Skeletal muscle satellite cell (primary cell): ENCODE measurements around the gene HTR2B. TPM values are rescaled to one million over a fixed set of nuclear protein-coding genes. Genes with fewer than 3 reads are reported as not detected.
"Not testable (repeated sequence)": the region's sequence is repeated elsewhere in the genome, so short reads cannot be mapped to it uniquely, and the experiment has no call there.

ENCODE experiments used
- H3K27me3 ChIP-seq: 2 replicates; pipeline ENCODE4 v1.7.0; 2013; ENCODE audit warnings: low read length; ENCODE audit not compliant: control insufficient read depth, insufficient read depth
- H3K36me3 ChIP-seq: 2 replicates; pipeline ENCODE4 v1.7.0; 2013; ENCODE audit warnings: mild to moderate bottlenecking, control low read depth, low read length; ENCODE audit not compliant: insufficient read depth
- H3K4me1 ChIP-seq: 2 replicates; pipeline ENCODE4 v1.7.0; 2013; ENCODE audit warnings: low read length; ENCODE audit not compliant: control insufficient read depth, insufficient read depth
- H3K4me2 ChIP-seq: 2 replicates; pipeline ENCODE4 v1.7.0; 2013; ENCODE audit warnings: mild to moderate bottlenecking, low read length
- H3K4me3 ChIP-seq: 2 replicates; pipeline ENCODE4 v1.7.0; 2013; ENCODE audit warnings: low read length
- H3K9ac ChIP-seq: 2 replicates; pipeline ENCODE4 v1.7.0; 2013; ENCODE audit warnings: mild to moderate bottlenecking, low read depth, low read length, moderate library complexity
- H3K9me3 ChIP-seq: replicated peaks from 2 replicates; pipeline ENCODE4 v1.7.0; 2013; ENCODE audit warnings: mild to moderate bottlenecking, control low read depth, low read length
- small RNA-seq: library from RNA; depleted of rRNA; stranded (forward); fragments of <200 nt; gene quantifications from one replicate; pipeline ENCODE3, GENCODE V24; 2012

Gene HTR2B

DNA sequence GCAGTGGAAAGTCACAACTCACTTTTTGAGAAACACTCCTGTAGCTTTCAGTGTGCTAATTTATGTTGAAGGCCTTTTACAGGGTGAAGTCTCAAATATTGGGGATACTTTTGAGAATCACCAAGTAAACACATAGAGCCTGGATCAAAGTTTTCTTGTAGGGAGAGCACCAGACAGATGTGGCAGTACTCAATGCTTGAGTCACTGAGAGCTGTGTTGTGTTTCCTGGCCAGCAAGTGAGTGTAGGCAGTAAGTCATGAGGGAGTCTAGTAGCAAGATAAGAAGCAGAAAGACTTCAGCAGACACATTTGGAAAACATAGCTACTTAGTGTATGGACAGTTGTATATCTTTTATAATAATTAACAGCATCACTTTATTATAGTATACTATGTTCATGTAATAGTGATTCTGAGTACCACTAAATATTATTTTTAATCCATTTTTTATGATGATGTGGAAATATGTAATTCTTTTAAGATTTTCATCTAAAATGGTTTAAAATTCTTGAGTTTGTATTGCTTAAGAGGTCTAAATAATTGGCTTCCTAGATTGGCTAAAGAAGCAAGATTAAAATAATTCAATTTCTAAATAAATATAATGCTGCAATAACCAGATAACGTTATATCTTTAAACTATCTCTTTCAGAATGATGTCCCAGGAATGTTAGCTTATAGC, 55.3 kb downstream of the HTR2B start:
- Histone ChIP-seq H3K4me3 (no peak overlapping the region), H3K4me2 (no peak overlapping the region), H3K27me3 (no peaks in the 10 kb centered on the region), H3K36me3 (peaks cover 80% of the 10 kb centered on the region), H3K4me1 (no peaks in the 10 kb centered on the region), H3K9ac (no peak overlapping the region), H3K9me3 (no peaks in the 10 kb centered on the region)

GRCh38 chr2:231068525-231069222, 56.2 kb downstream of the HTR2B start:
- peaks cover 88% of the 10 kb centered on the region for H3K36me3 ChIP-seq
- no peaks in the 10 kb centered on the region for H3K27me3 ChIP-seq
- H3K4me3 ChIP-seq, result no peak overlapping the region
- no peaks in the 10 kb centered on the region for H3K9me3 ChIP-seq
- H3K9ac ChIP-seq, result no peak overlapping the region
- H3K4me1 ChIP-seq, result no peaks in the 10 kb centered on the region
- H3K4me2 ChIP-seq, result no peak overlapping the region

DNA sequence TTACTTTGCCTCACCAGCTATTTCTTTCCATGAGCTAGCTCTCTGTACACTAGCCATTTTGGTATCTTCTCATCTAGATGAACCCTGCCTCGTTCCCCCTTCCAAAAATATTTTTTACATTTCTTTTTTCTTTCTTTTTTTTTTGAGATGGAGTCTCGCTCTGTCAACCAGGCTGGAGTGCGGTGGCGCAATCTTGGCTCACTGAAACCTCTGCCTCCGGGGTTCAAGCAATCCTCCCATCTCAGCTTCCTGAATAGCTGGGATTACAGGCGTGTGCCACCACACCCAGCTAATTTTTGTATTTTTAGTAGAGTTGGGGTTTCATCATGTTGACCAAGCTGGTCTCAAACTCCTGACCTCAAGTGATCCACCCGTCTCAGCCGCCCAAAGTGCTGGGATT, 57.3 kb downstream of the HTR2B start:
- not testable (repeated sequence) for H3K9me3 ChIP-seq, H3K4me3 ChIP-seq, H3K9ac ChIP-seq, H3K4me2 ChIP-seq, H3K27me3 ChIP-seq, H3K4me1 ChIP-seq
- H3K36me3 ChIP-seq, result peaks cover 90% of the 10 kb centered on the region

GRCh38 chr2:231065966-231066365, 58.9 kb downstream of the HTR2B start:
- no peak overlapping the region for H3K4me2 ChIP-seq
- H3K9me3 ChIP-seq, result no peaks in the 10 kb centered on the region
- H3K9ac ChIP-seq, result no peak overlapping the region
- H3K4me1 ChIP-seq, result no peaks in the 10 kb centered on the region
- H3K36me3 ChIP-seq, result peaks cover 91% of the 10 kb centered on the region
- no peak overlapping the region for H3K4me3 ChIP-seq
- H3K27me3 ChIP-seq, result no peaks in the 10 kb centered on the region

- H3K9me3 ChIP-seq, result no peaks in the 10 kb centered on the region
- H3K4me3 ChIP-seq, result no peak overlapping the region
- H3K27me3 ChIP-seq, result no peaks in the 10 kb centered on the region
- no peak overlapping the region for H3K9ac ChIP-seq
- no peak overlapping the region for H3K4me2 ChIP-seq
- peaks cover 67% of the 10 kb centered on the region for H3K36me3 ChIP-seq
- peaks cover 20% of the 10 kb centered on the region for H3K4me1 ChIP-seq
Measured at GRCh38 chr2:231063347-231063746, 61.5 kb downstream of the HTR2B start.

GRCh38 chr2:231062776-231063175, 62.1 kb downstream of the HTR2B start:
- H3K36me3 ChIP-seq, result peaks cover 61% of the 10 kb centered on the region

GRCh38 chr2:231059756-231060155, 65.1 kb downstream of the HTR2B start:
- Histone ChIP-seq H3K4me1 (peaks cover 26% of the 10 kb centered on the region), H3K4me3 (peak overlapping the region; percentile 39), H3K27me3 (no peaks in the 10 kb centered on the region), H3K4me2 (peak overlapping the region; percentile 95), H3K36me3 (peaks cover 37% of the 10 kb centered on the region), H3K9me3 (no peaks in the 10 kb centered on the region), H3K9ac (peak overlapping the region; percentile 30)

More at GRCh38 chr2:231062776-231063175, 62.1 kb downstream of the HTR2B start:
- H3K9me3 ChIP-seq, result no peaks in the 10 kb centered on the region
- no peak overlapping the region for H3K4me3 ChIP-seq
- H3K4me1 ChIP-seq, result peaks cover 26% of the 10 kb centered on the region
- no peak overlapping the region for H3K9ac ChIP-seq
- H3K27me3 ChIP-seq, result no peaks in the 10 kb centered on the region
- H3K4me2 ChIP-seq, result no peak overlapping the region

DNA sequence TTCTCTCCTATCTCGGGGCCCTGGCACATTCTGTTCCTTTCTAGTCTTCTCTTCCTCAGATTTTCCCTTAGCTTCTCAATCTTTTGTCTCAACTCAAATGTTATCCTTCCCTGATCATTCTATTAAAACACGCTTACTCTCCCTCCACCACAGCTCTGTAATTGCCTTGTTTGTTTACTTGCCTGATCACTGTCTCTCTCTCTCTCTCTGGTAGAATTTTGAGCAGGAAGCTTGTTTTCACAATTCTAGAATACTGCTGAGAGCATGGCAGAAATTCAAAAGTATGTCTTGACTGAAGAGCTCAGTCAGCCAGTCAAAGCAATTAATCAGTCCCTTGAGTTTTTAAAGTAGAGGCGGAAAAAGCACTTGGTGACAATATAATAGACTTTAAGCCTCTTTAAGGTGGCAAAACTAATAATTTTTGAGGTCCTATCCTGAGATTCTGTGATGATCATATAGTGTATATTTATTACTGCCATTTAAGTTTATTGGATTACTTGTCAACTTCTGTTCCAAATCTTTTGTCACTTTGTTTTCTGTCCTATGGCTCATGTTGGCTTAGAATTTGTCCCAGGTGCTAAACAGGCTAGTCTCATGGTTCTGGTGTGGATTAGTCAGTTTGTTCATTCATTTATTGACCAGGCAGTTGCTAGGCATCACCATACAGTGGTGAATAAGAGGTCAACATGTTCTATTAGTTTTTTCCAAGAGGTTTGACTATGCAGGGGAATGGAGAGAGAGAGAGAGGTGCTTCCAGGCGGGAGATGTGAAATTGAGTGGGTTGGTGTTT, 65.9 kb downstream of the HTR2B start:
- Histone ChIP-seq H3K4me1 (peaks cover 26% of the 10 kb centered on the region), H3K9ac (no peak overlapping the region), H3K4me2 (peak overlapping the region; percentile 95), H3K36me3 (peaks cover 29% of the 10 kb centered on the region), H3K9me3 (no peaks in the 10 kb centered on the region), H3K27me3 (no peaks in the 10 kb centered on the region), H3K4me3 (peak overlapping the region; percentile 39)

Small RNAs within 50 kb of the gene (small RNA-seq; reads per million reads assigned to genes)
- gene RNU1-93P, result not detected
